Neural cell (in vitro differentiated cells): ENCODE measurements around the gene OR51E2. TPM values are rescaled to one million over a fixed set of nuclear protein-coding genes. Genes with fewer than 3 reads are reported as not detected.

ENCODE experiments used
- H2AFZ ChIP-seq: fragments of 200-600, 300-800 bp; sonication (generic), shearing (Covaris generic); 2 replicates; pipeline ENCODE4 v1.6.0; 2014; ENCODE audit warnings: low read depth, mild to moderate bottlenecking, antibody characterized with exemption, low read length, moderate library complexity
- H3F3A ChIP-seq: fragments of 200-600 bp; shearing (Covaris generic); 2 replicates; pipeline ENCODE4 v1.6.1; 2016; ENCODE audit warnings: mild to moderate bottlenecking, moderate library complexity, mixed read lengths, antibody characterized with exemption, low read length; ENCODE audit not compliant: insufficient read depth, poor library complexity, severe bottlenecking
- H3K27ac ChIP-seq: fragments of 200-600, 300-800 bp; sonication (generic), shearing (Covaris generic); 2 replicates; pipeline ENCODE4 v1.5.1; 2014; ENCODE audit warnings: mild to moderate bottlenecking, low read length, moderate library complexity
- H3K27me3 ChIP-seq: fragments of 300-800, 200-600 bp; sonication (generic), shearing (Covaris generic); 2 replicates; pipeline ENCODE4 v1.6.0; 2014; ENCODE audit warnings: mild to moderate bottlenecking, low read depth, low read length, moderate library complexity; ENCODE audit not compliant: insufficient read depth
- H3K36me3 ChIP-seq: fragments of 300-800, 200-600 bp; sonication (generic), shearing (Covaris generic); 2 replicates; pipeline ENCODE4 v1.5.1; 2014; ENCODE audit warnings: mild to moderate bottlenecking, antibody characterized with exemption, low read length, moderate library complexity; ENCODE audit not compliant: insufficient read depth
- H3K4me2 ChIP-seq: fragments of 300-800, 200-600 bp; sonication (generic), shearing (Covaris generic); 2 replicates; pipeline ENCODE4 v1.6.0; 2014; ENCODE audit warnings: mild to moderate bottlenecking, low read length
- H3K4me3 ChIP-seq: fragments of 300-800, 200-600 bp; sonication (generic), shearing (Covaris generic); 2 replicates; pipeline ENCODE4 v1.5.1; 2014; ENCODE audit warnings: mild to moderate bottlenecking, low read length, moderate library complexity
- H3K79me2 ChIP-seq: fragments of 200-600 bp; shearing (Covaris generic); replicated peaks from 2 replicates; pipeline ENCODE4 v1.6.0; 2014; ENCODE audit warnings: mild to moderate bottlenecking, low read length, moderate library complexity; ENCODE audit not compliant: insufficient read depth
- H3K9ac ChIP-seq: fragments of 300-800, 200-600 bp; sonication (generic), shearing (Covaris generic); 2 replicates; pipeline ENCODE4 v1.6.1; 2016; ENCODE audit warnings: mild to moderate bottlenecking, low read length, mixed read lengths
- H3K9me2 ChIP-seq: fragments of 200-600 bp; shearing (Covaris generic); 2 replicates; pipeline ENCODE4 v1.6.1; 2016; ENCODE audit warnings: mild to moderate bottlenecking, low read length, mixed read lengths; ENCODE audit not compliant: insufficient read depth
- H3K9me3 ChIP-seq: fragments of 200-600, 300-800 bp; sonication (generic), shearing (Covaris generic); 2 replicates; pipeline ENCODE4 v1.6.1; 2016; ENCODE audit warnings: mild to moderate bottlenecking, mixed run types, low read length, moderate library complexity, mixed read lengths
- H4K20me1 ChIP-seq: fragments of 200-600 bp; shearing (Covaris generic); 2 replicates; pipeline ENCODE4 v1.6.1; 2016; ENCODE audit warnings: mild to moderate bottlenecking, mixed run types; ENCODE audit not compliant: insufficient read depth
- CTCF ChIP-seq: fragments of 450-650 bp; IDR thresholded peaks from 2 replicates; pipeline ENCODE4 v1.5.1; 2014; ENCODE audit warnings: antibody characterized with exemption, mild to moderate bottlenecking, moderate library complexity; ENCODE audit not compliant: poor library complexity, severe bottlenecking
- EP300 ChIP-seq: fragments of 450-650 bp; conservative IDR thresholded peaks from 2 replicates; pipeline ENCODE4 v1.6.1; 2014; ENCODE audit warnings: antibody characterized with exemption, mild to moderate bottlenecking, moderate library complexity; ENCODE audit not compliant: poor library complexity, severe bottlenecking
- EZH2 ChIP-seq: fragments of 200-600, 300-800 bp; shearing (Covaris generic), sonication (generic); IDR thresholded peaks from 2 replicates; pipeline ENCODE4 v1.6.1; 2014; ENCODE audit warnings: antibody characterized with exemption, low read length, borderline replicate concordance, mild to moderate bottlenecking; ENCODE audit not compliant: insufficient read depth, poor library complexity, severe bottlenecking
- MXI1 ChIP-seq: fragments of 450-650 bp; conservative IDR thresholded peaks from 2 replicates; pipeline ENCODE4 v1.6.1; 2014; ENCODE audit warnings: antibody characterized with exemption, mild to moderate bottlenecking; ENCODE audit not compliant: poor library complexity, severe bottlenecking
- POLR2AphosphoS5 ChIP-seq: IDR thresholded peaks from 2 replicates; pipeline ENCODE4 v1.6.1; 2012
- RAD21 ChIP-seq: fragments of 450-650 bp; conservative IDR thresholded peaks from 2 replicates; pipeline ENCODE4 v1.6.1; 2014; ENCODE audit warnings: antibody characterized with exemption, mild to moderate bottlenecking, moderate library complexity
- REST ChIP-seq: IDR thresholded peaks from 2 replicates; pipeline ENCODE4 v1.6.1; 2012; ENCODE audit warnings: borderline replicate concordance
- SMC3 ChIP-seq: fragments of 450-650 bp; conservative IDR thresholded peaks from 2 replicates; pipeline ENCODE4 v1.6.1; 2014; ENCODE audit warnings: antibody characterized with exemption, mild to moderate bottlenecking, moderate library complexity; ENCODE audit not compliant: poor library complexity
- TAF1 ChIP-seq: IDR thresholded peaks from 2 replicates; pipeline ENCODE4 v1.6.1; 2012; ENCODE audit warnings: low read depth
- polyA plus RNA-seq: library from polyadenylated mRNA; depleted of rRNA; stranded (reverse); fragments of >200 nt; gene quantifications from 2 replicates; pipeline ENCODE4 v1.2.3, GENCODE V29; 2014

OR51E2 gene
- polyA plus RNA-seq, 1 donor from 2014 or later, result not detected

GRCh38 chr11:4639931-4640330 is 57.7 kb downstream of the OR51E2 start:
- Histone ChIP-seq H3K79me2 (no peaks in the 10 kb centered on the region), H4K20me1 (no peaks in the 10 kb centered on the region), H3K27ac (no peak overlapping the region), H3K4me3 (no peak overlapping the region), H3K36me3 (no peaks in the 10 kb centered on the region), H3K4me2 (no peak overlapping the region), H3K9ac (no peak overlapping the region), H3K27me3 (no peaks in the 10 kb centered on the region), H3K9me2 (no peaks in the 10 kb centered on the region), H3F3A (no peaks in the 10 kb centered on the region), H2AFZ (no peak overlapping the region), H3K9me3 (no peaks in the 10 kb centered on the region)
- no peak for TF ChIP-seq POLR2AphosphoS5
- TF ChIP-seq MXI1, result no peak
- no peak for TF ChIP-seq CTCF
- no peak for TF ChIP-seq EP300
- no peak for TF ChIP-seq REST
- no peak for TF ChIP-seq RAD21
- no peak for TF ChIP-seq SMC3
- TF ChIP-seq EZH2, result no peak
- TF ChIP-seq TAF1, result no peak

- Histone ChIP-seq H3K27ac (no peak overlapping the region), H3K9me3 (no peaks in the 10 kb centered on the region), H3K9me2 (no peaks in the 10 kb centered on the region), H3K9ac (no peak overlapping the region), H2AFZ (no peak overlapping the region), H3K79me2 (no peaks in the 10 kb centered on the region), H3F3A (no peaks in the 10 kb centered on the region), H3K4me2 (no peak overlapping the region), H3K4me3 (no peak overlapping the region), H3K27me3 (no peaks in the 10 kb centered on the region), H3K36me3 (no peaks in the 10 kb centered on the region), H4K20me1 (no peaks in the 10 kb centered on the region)
- TF ChIP-seq MXI1 (no peak), CTCF (no peak), EZH2 (no peak), TAF1 (no peak), RAD21 (no peak), SMC3 (no peak)
Measured at GRCh38 chr11:4637662-4638047, 60.0 kb downstream of the OR51E2 start.
